HG03442 (cell line): ENCODE results near the gene LIPI.
"Not testable (repeated sequence)": the region's sequence is repeated elsewhere in the genome, so short reads cannot be mapped to it uniquely, and the experiment has no call there.

Experiments used
- ATAC-seq: cut with Tn5 transposase; IDR thresholded peaks from one replicate; pipeline ENCODE4 v1.9.1; 2021; ENCODE audit warnings: mild to moderate bottlenecking, moderate library complexity; ENCODE audit not compliant: unreplicated experiment

The LIPI gene

DNA sequence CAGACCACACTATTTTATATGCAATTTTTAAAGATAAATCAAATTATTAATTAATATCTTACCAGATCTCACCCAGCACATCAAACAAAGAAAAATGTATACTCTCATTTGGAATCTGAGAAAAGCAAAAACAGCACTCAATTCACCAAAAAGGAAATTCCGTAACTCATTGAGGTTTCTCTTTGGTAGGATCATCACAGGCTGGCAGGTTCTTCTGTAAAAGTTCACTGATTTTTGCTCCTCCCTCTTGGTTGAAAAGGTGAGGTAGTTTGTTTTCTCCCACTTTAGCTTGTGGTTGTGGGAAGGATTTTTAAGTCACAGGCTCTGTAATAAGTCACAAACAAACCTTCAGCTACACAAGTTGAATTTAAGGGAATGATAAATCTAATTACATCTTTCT is at the start of gene LIPI:
Gene LIPI (minus strand): TSS at position 218 of the 400 bp plus-strand sequence. CDS start 110 bp downstream, at position 108.
- no peak for ATAC-seq

DNA sequence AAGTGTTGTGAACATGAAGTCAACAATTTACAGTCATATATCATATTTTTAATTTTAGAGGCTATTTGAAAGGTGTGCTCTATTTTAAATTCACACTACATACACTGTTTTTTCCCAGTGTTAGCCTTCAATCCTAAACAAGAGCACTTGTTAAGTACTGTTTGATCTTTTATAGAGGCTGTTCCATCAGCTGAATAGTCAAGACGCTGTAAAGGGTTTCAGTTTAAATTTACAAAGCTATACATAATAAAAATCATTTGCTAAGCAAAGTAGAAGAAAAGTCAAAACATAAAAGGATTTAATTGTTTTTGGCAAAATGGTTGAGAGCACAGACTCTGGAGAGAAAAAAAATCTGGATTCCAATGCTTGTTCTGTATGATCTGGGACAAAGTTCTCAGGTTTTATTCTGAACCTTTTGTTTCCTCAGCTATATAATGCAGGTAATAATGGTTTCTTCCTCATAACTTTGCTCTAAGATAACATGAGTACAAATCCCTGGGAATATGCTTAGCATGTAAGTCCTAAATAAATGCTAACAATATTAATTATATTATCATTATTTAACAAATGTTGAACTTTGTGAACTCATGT is 49.5 kb upstream of the LIPI start:
- ATAC-seq: no peak

DNA sequence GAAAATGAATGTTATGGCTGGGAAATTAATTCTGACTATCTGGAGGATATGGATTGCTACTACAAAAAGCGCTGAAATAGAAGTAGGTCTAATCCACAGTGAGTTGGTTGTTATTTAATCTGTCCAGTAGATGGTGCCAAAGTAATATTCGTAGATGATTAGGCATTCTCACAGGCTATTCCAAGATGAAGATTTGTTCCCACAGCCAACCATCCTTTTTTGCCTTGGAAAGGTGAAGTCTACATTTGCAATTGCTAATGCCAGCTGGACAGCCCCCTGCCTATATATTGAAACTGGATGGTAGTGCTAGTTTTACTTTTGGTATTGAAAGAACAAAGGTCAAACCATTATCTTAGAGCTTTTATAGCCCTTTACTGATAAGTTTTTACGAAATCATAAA is 49.0 kb upstream of the LIPI start:
- ATAC-seq: peak; percentile 57

DNA sequence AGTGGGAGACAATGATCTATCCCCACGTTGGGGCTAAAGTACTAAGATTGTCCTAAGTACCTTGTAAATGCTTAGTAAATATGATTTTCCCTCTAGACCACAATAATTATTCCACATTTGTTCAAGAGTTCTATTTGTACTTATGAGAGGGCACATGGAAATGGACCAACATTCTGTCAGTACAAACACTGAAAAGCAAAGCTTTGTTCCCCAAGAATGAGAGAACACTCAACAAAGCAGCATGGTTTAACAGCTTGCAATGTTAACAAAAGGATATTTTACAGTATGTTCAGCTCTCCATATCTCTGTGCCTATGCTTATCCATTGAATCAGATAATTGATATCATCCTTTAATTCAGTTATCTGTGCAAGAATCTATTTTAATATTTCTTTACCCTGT is 40.6 kb upstream of the LIPI start:
- ATAC-seq: no peak

DNA sequence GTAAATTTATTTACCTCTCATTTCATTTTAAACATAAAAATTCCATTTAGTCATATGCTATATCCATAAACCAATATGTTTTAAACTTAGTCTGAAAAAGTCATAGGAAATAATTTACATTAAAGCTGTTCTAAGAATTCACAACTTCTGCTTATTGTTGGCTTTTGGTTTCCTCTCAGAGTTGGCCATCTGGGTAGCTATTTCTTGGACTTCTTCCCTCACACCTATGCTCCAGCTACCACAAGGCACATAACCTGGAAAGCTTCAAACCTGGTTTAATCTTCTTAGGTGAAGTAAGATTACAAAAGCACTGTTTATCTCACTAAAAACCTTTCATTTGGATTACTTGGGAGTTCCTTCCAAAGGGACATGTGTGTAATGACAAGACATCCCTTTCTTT is 35.0 kb upstream of the LIPI start:
- no peak for ATAC-seq

DNA sequence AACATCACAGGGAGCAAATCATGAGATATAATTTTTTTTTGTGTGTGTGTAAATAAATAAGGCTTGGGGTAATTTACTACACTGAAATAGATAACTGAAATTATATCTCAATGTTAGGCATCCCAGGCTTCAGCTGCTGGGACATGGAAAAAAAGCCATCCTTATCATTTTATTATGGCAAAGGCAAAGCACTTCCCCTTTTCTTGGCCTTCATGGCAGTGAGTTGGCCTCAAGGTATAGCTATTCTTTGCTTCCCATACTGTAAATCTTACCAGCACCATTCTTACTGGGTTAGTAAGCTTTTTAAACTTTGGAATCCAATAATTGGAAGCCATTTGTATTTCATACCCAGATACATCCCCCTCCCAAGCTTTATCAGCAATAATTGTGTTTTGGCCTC is 34.2 kb upstream of the LIPI start:
- ATAC-seq: no peak

DNA sequence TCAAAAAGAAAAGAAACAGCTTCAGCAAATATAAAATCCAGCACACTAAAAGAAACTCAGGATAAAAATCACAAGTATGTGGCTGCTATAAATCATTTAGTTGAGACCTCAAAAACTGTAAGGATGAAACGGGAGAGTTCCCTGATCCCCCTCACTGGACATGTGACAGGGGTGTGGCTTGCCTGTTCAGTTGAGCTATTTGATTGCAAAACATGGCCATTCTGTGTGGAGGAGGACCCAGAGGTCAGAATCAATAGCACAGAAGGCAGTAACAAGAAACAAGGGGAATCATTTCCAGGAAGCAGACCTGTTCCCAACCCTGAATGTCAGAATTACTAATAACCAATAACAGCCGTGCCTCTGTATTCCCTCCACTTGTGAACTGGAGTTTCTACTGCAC is 33.1 kb upstream of the LIPI start:
- no peak for ATAC-seq

DNA sequence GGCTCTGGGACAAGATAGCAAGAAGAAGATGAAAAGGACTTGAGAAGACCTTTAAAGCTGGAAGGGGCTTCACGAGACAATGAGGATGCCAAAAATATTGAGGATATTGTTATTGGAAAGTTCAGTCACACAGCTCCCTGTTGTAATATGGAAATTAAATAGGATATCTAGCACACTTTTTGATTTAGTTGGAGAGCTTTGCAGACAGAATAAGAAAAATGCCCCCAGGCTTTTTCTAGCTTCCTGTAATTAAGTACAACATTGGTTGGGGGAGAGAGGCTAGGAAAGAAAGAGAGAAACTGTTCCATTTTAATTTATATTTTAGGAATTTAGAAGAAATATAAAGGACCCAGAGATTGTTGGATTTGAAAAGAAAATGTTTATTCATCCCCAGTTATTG is 32.7 kb upstream of the LIPI start:
- ATAC-seq: no peak

DNA sequence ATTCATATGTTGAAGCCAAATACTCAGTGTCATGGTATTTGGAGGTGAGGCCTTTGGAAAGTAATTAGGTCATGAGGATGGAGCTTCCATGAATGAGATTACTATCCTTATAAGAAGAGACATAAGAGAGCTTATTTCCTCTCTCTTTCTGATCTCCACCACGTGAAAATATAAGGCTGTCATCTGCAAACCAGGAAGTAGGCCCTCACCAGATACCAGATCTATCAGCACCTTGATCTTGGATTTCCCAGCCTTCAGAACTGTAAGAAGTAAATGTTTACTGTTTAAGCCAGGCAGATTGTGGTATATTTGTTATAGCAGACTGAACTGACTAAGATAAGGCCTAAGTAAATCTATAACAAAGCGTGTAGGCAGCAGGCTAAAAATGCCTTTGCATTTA is 30.5 kb upstream of the LIPI start:
- ATAC-seq: no peak

DNA sequence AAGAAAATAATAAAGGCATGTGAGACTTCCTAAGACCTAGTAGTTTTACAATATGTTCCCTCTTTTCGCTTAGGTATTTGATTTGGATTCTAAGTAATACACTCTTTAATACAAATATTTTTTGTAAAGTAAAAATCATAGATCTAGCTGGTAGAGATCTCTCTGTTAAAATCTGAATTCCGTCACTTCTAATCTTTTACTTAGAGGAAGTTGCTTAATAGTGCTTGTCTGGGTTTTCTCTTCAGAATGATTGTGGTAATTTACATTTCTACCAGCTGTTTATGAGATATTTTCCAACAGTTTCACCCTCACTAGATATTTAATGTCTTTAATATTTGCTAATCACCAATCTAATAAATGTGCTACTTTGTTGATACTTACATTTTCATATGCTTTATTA is 28.5 kb upstream of the LIPI start:
- no peak for ATAC-seq

DNA sequence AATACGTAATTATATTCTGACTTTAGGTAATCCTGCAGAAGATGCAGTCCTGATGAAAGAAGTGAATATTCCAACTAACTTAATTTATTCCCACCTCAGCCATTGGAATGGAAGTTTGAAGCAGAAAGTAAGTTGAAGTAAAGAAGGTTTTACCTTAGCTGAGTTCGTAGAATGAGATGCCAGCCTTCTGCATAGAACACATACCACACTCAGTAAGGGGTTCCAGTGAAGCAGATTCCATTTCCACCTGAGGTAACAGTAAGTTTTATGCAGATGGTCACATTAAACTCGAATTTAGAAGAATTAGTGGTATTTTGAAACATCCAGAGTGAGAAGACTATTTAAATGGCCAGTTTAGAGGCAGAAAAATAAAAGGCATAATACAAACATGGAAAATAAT is 25.4 kb upstream of the LIPI start:
- ATAC-seq: no peak

DNA sequence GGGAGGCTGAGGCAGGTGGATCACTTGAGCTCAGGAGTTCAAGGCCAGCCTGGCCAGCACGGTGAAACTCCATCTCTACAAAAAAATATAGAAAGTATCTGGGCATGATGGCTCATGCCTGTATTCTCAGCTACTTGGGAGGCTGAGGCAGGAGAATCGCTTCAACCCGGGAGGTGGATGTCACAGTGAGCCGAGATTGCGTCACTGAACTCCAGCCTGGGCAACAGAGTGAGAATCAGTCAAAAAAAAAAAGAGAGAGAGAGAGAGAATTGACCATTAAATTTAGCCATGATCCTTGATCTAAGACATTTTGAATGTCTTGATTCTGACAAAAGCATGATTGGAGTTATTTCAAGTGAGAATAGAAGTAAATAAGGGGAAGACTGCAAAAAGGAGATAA is 24.3 kb upstream of the LIPI start:
- no peak for ATAC-seq

DNA sequence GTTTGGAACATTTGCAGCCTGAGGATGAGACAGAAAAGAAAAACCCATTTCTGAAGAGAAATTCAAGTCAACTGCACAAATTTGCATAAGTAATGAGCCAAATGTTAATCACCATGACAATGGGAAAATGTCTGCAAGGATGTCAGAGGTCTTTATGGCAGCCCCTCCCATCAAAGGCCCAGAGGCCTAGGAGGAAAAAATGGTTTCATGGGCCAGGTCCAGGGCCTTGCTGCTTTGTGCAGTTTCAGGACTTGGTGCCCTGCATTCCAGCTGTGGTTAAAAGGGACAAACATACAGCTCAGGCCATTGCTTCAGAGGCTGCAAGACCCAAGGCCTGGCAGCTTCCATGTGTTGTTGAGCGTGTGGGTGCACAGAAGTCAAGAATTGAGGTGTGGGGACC is 18.6 kb upstream of the LIPI start:
- ATAC-seq: no peak

DNA sequence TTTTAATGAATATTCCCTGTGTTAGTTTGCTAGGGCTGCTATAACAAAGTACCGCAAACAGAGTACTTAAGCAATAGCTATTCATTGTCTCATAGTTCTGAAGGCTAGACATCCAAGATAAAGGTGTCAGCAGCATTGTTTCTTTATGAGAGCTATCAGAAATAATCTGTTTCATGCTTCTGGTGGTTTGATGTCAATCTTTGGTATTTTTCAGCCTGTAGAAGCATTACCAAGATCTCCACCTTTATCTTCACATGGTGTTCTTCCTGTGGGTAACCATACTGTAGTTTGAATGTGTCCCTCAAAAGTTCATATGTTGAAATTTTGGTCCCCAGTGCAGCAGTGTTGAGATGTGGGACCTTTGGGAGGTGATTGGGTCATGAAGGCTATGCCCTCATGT is 12.6 kb upstream of the LIPI start:
- ATAC-seq: no peak

DNA sequence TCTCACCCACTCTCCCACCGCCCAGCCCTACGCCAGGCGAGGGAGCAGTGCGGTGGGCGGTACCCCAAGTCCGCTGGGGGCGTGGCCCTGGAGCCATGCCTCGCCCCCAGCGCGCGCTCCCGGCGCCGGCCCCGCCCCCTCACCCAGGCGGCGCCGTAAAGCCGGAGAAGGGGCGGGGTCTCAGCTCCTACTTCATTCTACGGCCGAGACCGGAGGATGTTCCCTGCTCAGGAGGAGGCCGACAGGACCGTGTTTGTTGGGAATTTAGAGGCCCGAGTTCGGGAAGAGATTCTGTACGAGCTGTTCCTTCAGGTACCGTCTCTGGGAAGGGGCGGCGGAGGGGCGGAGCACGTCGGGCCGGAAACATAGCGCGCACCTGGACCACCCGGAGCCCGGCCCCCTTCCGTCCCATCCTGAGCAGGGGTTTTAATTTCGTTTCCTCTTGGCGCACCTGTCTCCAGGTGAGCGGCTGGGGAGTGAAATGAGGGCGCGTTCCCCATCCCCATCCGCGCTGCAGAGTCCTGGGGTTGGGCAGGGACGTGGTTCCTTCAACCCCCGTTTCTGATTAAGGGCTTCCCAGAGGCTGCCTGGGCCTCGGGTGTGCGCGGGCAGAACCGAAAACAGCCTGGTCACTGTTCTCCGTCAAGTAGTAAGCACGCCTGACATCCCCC is 5.4 kb upstream of the LIPI start, which contains the start of gene RBM11:
Gene RBM11 (plus strand): TSS at position 187 of the 671 bp plus-strand sequence. CDS start 30 bp downstream, at position 217.
- ATAC-seq: peak; percentile 92

DNA sequence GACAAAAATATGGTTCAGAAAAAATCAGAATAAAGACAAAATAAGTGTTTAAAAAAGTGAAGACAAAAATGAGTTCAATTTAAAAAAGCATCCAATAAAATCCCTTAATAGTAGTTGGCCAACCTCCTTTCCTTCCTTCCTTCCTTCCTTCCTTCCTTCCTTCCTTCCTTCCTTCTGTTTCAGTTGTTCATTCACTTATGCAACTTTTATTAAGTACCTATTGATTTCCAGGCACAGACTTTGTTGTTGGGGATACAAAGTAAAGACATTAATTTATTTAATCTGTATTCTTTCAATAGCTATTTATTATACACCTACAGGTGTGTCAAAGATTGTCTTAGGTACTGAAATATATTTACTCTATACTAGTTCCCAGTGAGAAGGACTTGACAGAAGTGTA is 2.4 kb upstream of the LIPI start:
- ATAC-seq: no peak

DNA sequence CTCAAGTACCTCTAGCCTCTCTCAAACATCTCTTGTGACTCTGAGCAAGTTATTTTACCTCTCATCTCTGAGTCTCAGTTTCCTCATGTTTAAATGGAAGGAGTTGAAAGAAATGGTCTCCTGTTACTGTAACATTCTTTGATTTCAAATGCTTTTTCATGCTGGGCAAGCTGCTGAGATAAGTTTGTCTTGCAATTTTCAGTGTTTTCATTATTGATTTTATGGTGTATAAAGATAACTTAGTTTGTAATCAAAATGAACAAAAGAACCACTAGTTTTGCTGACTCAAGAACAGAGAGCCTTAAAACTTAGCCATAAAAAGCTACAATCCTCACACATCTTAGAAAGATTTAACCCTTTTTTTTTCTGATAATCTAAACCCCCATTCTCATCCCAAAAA is 4.5 kb downstream of the LIPI start:
- no peak for ATAC-seq

DNA sequence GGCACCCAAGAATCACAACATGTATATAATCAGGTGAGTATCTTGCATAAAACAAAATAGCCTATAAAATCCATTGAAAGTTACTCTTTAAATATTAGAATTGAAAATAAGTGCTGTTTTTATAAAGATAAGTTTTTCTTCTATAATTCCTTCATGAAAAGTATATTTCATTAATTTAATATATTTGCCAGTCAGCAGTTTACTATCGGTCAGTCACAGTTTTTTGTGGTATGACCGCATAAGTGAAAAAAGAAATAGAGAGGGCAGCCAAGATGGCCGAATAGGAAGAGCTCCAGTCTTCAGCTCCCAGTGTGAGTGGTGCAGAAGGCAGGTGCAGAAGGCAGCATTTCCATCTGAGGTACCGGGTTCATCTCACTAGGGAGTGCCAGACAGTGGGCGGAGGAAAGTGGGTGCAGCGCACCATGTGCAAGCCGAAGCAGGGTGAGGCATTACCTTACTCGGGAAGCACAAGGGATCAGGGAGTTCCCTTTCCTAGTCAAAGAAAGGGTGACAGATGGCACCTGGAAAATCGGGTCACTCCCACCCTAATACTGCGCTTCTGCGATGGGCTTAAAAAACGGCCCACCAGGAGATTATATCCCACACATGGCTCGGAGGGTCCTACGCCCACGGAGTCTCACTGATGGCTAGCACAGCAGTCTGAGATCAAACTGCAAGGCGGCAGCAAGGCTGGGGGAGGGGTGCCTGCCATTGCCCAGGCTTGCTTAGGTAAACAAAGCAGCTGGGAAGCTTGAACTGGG is 44.1 kb downstream of the LIPI start:
- not testable (repeated sequence) for ATAC-seq

DNA sequence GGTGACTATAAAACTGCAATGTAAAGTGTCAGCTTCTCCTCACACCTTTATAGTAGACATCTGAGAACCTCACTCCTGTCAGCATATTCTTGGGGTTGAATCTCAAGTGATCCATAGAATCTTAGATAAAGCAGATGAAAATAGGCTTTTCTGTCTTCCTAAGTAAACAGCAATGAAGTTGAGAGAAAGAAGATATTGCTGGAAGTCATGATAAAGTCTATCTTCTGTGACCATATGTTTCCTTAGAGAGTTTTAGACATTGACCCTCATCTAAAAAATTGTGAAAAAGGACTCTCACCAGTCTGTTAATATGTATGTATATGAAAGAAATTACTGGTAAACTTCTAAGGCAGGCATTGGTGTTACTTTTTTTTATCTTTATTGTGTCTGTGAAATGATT is 66.8 kb downstream of the LIPI start:
- no peak for ATAC-seq

DNA sequence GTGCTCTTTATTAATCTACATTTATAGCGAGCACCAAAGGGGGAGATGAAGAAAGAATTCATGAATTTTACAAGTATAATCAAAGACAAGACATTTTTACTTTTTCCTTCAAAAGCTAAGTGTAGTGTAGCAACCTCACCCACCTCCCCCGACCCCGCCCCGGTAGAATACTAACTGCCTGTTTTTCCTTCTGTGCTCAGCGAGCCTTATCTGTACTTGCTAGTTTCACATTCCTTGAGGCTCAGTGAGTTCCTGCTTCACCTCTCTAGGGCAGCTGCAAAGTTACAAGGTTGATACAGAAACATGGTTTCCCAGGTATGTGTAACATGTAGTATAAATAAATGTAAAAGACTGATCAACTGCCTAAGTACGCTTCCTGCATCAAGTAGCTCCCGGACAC is 86.5 kb downstream of the LIPI start:
- no peak for ATAC-seq

DNA sequence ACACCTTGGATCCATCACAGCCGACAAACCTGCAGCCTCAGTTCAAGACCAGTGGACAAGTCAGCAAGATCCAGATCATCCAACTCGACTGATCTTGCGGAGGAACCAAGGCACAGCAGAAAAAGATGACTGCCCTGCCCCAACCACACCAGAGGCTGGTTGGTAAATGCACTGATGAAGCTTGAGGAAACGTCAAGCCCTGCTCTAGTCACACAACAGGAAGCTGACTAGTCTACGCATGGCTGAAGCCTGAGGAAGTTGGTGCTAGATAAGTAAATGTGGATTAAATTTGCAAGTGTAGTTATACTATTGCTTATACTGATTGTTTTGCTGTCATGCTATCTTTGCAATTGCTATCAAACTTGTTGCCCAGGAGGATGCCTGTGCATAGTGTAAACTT is 89.0 kb downstream of the LIPI start:
- ATAC-seq: no peak

DNA sequence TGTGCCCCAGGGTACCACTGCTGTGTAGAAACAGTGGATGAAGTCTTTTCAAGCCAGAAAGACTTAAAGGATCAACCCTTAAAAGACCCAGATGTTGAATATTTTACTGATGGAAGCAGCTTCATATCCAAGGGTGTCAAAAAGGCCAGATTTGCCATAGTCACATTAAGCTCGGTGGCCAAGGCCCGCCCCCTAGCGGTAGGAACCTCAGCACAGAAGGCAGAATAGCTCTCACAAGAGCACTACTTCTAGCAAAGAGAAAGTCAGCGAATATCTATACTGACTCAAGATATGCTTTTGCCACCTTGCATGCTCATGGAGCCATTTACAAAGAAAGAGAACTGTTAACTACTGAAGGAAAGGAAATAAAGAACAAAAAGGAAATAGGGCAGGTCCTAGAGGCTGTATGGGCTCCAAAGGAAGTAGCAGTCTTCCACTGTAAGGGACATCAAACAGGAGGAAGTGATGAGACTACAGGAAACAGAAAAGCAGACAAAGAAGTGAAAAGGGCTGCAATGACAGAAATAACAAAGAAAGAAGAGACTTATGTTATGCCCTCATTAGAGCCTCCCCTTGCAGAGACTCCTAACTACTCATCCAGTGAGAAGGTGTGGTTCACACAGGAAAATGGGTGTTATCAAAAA is 90.5 kb downstream of the LIPI start:
- ATAC-seq: peak; percentile 50
